RWPE1 (cell line): ENCODE measurements around the gene LYZ.
A peak's percentile ranks its signal among the peaks of the same experiment; 100 is the strongest.

Source experiments
- CTCF ChIA-PET: fragments of 350-600 bp; sonication (Branson Sonifier 250); formaldehyde crosslinking; extraction: SDS; loops from one replicate; lab custom pipeline; 2021; lab: Yijun Ruan, JAX
- POLR2A ChIA-PET: fragments of 400-600 bp; formaldehyde crosslinking; extraction: SDS; loops from one replicate; lab custom pipeline; 2020; ENCODE audit warnings: antibody characterized with exemption; ENCODE audit not compliant: low non-redundant PET; lab: Yijun Ruan, JAX
- DNase-seq: peaks from one replicate; pipeline ENCODE4 v3.0.0; 2012; ENCODE audit warnings: low spot score
- H3K27ac ChIP-seq: fragments of 450-650 bp; 2 replicates; pipeline ENCODE4 v1.5.1; 2017
- TF ChIP-seq, protein P1 (sequence below): fragments of 450-650 bp; conservative IDR thresholded peaks from 2 replicates; pipeline ENCODE4 v1.5.1; 2017; ENCODE audit warnings: low read depth, mild to moderate bottlenecking

The LYZ gene

DNA sequence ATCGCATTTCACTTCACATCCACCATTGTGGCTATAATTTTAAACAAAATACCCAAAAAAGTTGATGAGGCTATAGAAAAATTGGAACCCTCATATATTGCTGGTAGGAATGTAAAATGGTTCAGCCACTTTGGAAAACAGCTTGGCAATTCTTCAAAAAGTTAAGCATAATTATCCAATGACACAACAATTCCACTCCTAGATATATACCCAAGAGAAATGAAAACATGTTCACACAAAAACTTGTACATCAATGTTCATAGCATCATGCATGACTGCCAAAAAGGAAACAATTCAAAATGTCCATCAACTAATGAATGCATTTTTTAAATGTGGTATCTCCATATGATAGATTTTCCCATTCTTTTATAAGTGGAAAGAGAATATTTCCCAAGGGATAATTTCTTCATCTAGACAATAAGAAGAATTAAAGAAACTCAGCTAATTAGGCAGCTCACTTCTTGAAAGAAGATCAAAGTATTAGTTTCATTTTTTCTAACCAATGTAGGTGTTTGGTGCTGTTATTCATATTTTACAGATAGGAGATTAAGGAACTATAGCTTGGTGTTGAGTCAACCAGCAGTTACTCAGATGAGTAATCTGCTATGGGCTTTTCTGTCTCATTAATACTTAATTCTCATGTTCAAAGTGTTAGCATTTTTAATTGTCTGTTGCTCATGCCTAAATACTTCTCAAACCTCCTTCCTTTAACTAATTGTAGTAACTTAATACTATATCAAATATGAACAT is 44.2 kb downstream of the LYZ start:
- DNase-seq: peak; percentile 19
- H3K27ac ChIP-seq: no peak overlapping the region
- TF ChIP-seq, protein P1, sequence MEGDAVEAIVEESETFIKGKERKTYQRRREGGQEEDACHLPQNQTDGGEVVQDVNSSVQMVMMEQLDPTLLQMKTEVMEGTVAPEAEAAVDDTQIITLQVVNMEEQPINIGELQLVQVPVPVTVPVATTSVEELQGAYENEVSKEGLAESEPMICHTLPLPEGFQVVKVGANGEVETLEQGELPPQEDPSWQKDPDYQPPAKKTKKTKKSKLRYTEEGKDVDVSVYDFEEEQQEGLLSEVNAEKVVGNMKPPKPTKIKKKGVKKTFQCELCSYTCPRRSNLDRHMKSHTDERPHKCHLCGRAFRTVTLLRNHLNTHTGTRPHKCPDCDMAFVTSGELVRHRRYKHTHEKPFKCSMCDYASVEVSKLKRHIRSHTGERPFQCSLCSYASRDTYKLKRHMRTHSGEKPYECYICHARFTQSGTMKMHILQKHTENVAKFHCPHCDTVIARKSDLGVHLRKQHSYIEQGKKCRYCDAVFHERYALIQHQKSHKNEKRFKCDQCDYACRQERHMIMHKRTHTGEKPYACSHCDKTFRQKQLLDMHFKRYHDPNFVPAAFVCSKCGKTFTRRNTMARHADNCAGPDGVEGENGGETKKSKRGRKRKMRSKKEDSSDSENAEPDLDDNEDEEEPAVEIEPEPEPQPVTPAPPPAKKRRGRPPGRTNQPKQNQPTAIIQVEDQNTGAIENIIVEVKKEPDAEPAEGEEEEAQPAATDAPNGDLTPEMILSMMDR: no peak
- CTCF ChIA-PET: interaction anchor here (0.6 to 0.9 kb wide), 4 partner anchors 15 to 585 kb away, joined by 3 to 7 read pairs (median 4); no protein-coding TSS in a partner anchor
- POLR2A ChIA-PET: no interaction called here

DNA sequence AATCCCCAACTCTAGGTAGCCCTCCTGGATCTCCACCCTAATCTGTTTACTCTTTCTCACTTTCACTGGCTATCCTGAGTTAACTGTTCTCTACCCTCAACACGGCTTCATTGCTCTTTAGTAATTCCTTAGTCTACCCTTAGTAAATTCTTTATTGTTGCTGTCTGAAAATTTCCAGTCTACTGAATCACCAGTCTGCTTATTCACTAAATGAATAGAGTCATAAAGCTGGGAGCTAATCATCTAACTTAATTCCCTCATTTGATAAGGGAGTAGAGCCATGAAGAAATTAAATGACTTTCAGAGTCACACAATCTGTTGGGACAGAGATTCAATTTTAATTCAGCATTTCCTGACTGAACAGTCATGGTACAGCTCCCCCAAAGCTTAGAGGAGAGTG is 47.9 kb downstream of the LYZ start:
- POLR2A ChIA-PET: no interaction called here
- TF ChIP-seq, protein P1: no peak
- H3K27ac ChIP-seq: no peak overlapping the region
- no peak for DNase-seq
- CTCF ChIA-PET: interaction anchor here (0.6 kb wide), 1 partner anchor 177 kb away, joined by 5 read pairs; no protein-coding TSS in a partner anchor

DNA sequence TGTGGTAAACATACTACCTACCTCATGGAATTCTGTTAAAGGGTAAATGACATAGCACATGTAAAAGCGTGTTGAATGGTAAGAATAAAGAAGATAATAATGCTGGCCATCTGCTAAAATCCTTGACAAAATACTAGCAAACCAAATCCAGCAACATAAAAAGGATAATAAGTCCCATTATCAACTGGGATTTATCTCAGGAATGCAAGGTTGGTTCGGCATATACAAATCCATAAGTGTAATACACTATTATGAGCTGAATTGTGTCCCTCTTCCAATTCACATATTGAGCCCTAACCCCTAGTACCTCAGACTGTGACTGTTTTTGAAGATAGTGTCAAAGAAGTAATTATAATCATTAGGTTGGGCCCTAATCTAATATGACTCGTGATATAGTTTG is 48.8 kb downstream of the LYZ start:
- no peak for DNase-seq
- CTCF ChIA-PET: no interaction called here
- POLR2A ChIA-PET: no interaction called here
- TF ChIP-seq, protein P1: no peak
- no peak overlapping the region for H3K27ac ChIP-seq

DNA sequence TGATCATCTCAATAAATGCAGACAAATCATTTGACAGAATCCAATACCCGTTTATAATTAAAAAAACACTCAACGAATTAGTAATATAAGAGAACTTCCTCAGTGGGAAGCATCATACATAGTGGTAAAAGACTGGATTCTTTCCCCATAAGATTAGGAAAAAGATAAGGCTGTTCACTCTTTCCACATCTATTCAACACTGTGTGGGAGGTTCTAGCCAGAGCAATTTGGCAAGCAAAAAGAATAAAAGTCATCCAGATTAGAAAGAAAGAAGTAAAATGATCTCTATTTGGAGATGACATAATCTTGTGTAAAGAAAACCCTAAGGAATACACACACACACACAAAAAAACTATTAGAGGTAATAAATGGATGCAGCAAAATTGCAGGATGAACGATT is 49.8 kb downstream of the LYZ start:
- POLR2A ChIA-PET: no interaction called here
- CTCF ChIA-PET: no interaction called here
- TF ChIP-seq, protein P1: no peak
- no peak for DNase-seq
- H3K27ac ChIP-seq: no peak overlapping the region

DNA sequence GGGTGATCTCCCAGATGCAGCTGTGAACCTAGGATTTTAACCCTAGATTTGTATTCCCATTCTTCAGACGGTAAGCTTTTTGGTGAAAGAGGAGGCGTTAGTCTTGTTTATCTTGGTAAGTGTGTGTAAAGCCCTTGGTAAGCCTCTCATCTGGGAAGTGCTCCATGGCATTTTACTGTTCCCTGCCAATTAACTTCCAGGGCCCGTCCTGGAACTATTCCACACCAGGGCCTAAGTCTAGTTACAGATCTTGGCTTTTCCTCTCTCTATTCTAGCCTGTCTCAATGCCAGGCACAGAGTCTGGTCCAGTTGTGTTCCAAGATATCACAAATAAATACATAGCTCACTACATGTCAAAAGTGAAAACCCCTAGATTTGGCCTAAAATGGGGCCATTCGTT is 53.8 kb downstream of the LYZ start:
- DNase-seq: no peak
- no peak overlapping the region for H3K27ac ChIP-seq
- TF ChIP-seq, protein P1: no peak
- CTCF ChIA-PET: no interaction called here
- POLR2A ChIA-PET: no interaction called here
